ENCODE results near the gene POLA1.

Gene POLA1

DNA sequence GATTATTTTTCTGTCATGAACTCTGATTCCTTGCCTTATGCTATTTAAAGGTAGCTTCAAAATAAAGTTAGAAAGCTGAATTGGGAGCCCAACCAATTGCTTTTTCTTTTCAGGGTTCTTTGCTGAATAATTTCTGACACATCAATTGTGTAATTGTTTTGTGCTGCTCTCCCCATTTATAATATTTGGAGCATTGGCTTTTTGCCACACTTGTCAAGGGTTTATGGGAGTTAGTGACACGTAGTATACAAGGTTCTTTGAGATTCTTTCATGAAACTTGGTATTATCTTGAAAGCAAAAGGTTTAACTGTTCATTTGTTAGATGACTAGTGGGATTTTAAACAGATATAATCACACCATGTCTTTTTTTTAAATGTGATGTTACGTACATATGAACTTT, 80.9 kb downstream of the POLA1 start:
- Histone ChIP-seq H3K79me2 (ENCODE audit: low read length) (no peaks in the 10 kb centered on the region), H3K9ac (ENCODE audit: low read length) (no peak overlapping the region), H3K36me3 (replicated peaks; ENCODE audit: low read depth, low read length) (peaks cover 13% of the 10 kb centered on the region), H3K4me2 (ENCODE audit: low read length) (no peak overlapping the region), H3K4me3 (ENCODE audit: low read length) (no peak overlapping the region), H4K20me1 (ENCODE audit: insufficient read depth, low read length) (peaks cover 3% of the 10 kb centered on the region), H3K27ac (ENCODE audit: low read length) (no peak overlapping the region), H3K4me1 (ENCODE audit: low read length) (peaks cover 16% of the 10 kb centered on the region), H2AFZ (ENCODE audit: low read depth, low read length) (no peak overlapping the region), H3K27me3 (ENCODE audit: low read depth, low read length) (no peaks in the 10 kb centered on the region), H3K9me3 (ENCODE audit: insufficient read depth, low read length) (no peaks in the 10 kb centered on the region)
- TF ChIP-seq CTCF (IDR thresholded peaks at IDR 0.05; ENCODE audit: low read depth, low read length) = no peak
- no peak for TF ChIP-seq EZH2phosphoT487 (IDR thresholded peaks at IDR 0.05; ENCODE audit: low read depth)

- no peak overlapping the region for H3K4me2 ChIP-seq (ENCODE audit: low read length)
- no peak overlapping the region for H2AFZ ChIP-seq (ENCODE audit: low read depth, low read length)
- no peak overlapping the region for H3K4me3 ChIP-seq (ENCODE audit: low read length)
Observed at GRCh38 chrX:24775891-24776290, 82.2 kb downstream of the POLA1 start.

DNA sequence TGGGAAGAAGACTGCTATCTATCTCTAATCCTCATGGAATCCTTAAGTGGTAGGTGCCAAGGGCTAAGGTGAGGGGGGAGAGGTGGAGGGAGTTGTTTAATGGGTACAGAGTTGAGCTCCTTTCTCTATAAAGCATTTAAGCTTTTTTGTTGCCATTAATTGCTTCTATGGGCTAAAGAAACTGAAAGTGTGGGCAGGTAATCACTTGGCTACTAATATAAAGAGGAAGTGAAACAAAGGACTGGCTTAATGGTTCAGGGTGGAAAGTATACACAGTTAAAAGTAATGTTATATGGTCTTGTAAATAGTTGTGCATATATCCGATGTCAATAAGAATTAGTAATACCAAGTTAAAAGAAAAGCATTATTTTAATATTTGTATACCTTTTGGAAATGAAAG, 83.9 kb downstream of the POLA1 start:
- H3K4me2 ChIP-seq (ENCODE audit: low read length) = peak overlapping the region; percentile 49; the same call in 1 of the 2 replicates
- H3K9me3 ChIP-seq (ENCODE audit: insufficient read depth, low read length) = no peaks in the 10 kb centered on the region

More at GRCh38 chrX:24775891-24776290, 82.2 kb downstream of the POLA1 start:
- no peaks in the 10 kb centered on the region for H3K9me3 ChIP-seq (ENCODE audit: insufficient read depth, low read length)
- H3K36me3 ChIP-seq (replicated peaks; ENCODE audit: low read depth, low read length) = peaks cover 15% of the 10 kb centered on the region
- TF ChIP-seq CTCF (IDR thresholded peaks at IDR 0.05; ENCODE audit: low read depth, low read length) = no peak
- TF ChIP-seq EZH2phosphoT487 (IDR thresholded peaks at IDR 0.05; ENCODE audit: low read depth) = no peak
- H3K4me1 ChIP-seq (ENCODE audit: low read length) = peaks cover 16% of the 10 kb centered on the region
- no peaks in the 10 kb centered on the region for H3K79me2 ChIP-seq (ENCODE audit: low read length)
- peaks cover 3% of the 10 kb centered on the region for H4K20me1 ChIP-seq (ENCODE audit: insufficient read depth, low read length)
- no peak overlapping the region for H3K27ac ChIP-seq (ENCODE audit: low read length)
- no peaks in the 10 kb centered on the region for H3K27me3 ChIP-seq (ENCODE audit: low read depth, low read length)
- H3K9ac ChIP-seq (ENCODE audit: low read length) = no peak overlapping the region

GRCh38 chrX:24782011-24782410, 88.3 kb downstream of the POLA1 start:
- Histone ChIP-seq H3K36me3 (replicated peaks; ENCODE audit: low read depth, low read length) (peaks cover 20% of the 10 kb centered on the region), H3K4me2 (ENCODE audit: low read length) (no peak overlapping the region), H3K27ac (ENCODE audit: low read length) (no peak overlapping the region), H3K9ac (ENCODE audit: low read length) (no peak overlapping the region), H3K9me3 (ENCODE audit: insufficient read depth, low read length) (no peaks in the 10 kb centered on the region), H3K79me2 (ENCODE audit: low read length) (no peaks in the 10 kb centered on the region), H3K27me3 (ENCODE audit: low read depth, low read length) (no peaks in the 10 kb centered on the region), H3K4me1 (ENCODE audit: low read length) (peaks cover 10% of the 10 kb centered on the region), H3K4me3 (ENCODE audit: low read length) (no peak overlapping the region), H4K20me1 (ENCODE audit: insufficient read depth, low read length) (peaks cover 3% of the 10 kb centered on the region), H2AFZ (ENCODE audit: low read depth, low read length) (no peak overlapping the region)
- no peak for TF ChIP-seq EZH2phosphoT487 (IDR thresholded peaks at IDR 0.05; ENCODE audit: low read depth)

More for the DNA sequence above, 83.9 kb downstream of the POLA1 start:
- H3K27me3 ChIP-seq (ENCODE audit: low read depth, low read length) = no peaks in the 10 kb centered on the region
- H3K4me1 ChIP-seq (ENCODE audit: low read length) = peaks cover 16% of the 10 kb centered on the region
- TF ChIP-seq EZH2phosphoT487 (IDR thresholded peaks at IDR 0.05; ENCODE audit: low read depth) (no peak), CTCF (IDR thresholded peaks at IDR 0.05; ENCODE audit: low read depth, low read length) (no peak)
- peaks cover 23% of the 10 kb centered on the region for H3K36me3 ChIP-seq (replicated peaks; ENCODE audit: low read depth, low read length)
- H3K4me3 ChIP-seq (ENCODE audit: low read length) = no peak overlapping the region
- no peaks in the 10 kb centered on the region for H3K79me2 ChIP-seq (ENCODE audit: low read length)
- peaks cover 3% of the 10 kb centered on the region for H4K20me1 ChIP-seq (ENCODE audit: insufficient read depth, low read length)
- H3K27ac ChIP-seq (ENCODE audit: low read length) = no peak overlapping the region
- no peak overlapping the region for H3K9ac ChIP-seq (ENCODE audit: low read length)
- H2AFZ ChIP-seq (ENCODE audit: low read depth, low read length) = no peak overlapping the region

Measured in OCI-LY3 (cell line).